Smooth muscle cell (in vitro differentiated cells): ENCODE data around the gene MAPK8. TPM values are rescaled to one million over a fixed set of nuclear protein-coding genes. Genes with fewer than 3 reads are reported as not detected.

Experiments used
- DNase-seq: peaks from one replicate; lab custom pipeline; 2025; ENCODE audit not compliant: unreplicated experiment; lab: John Stamatoyannopoulos, UW
- H2AFZ ChIP-seq: fragments of 200-600 bp; sonication (generic); 2 replicates; pipeline ENCODE4 v1.6.0; 2016; ENCODE audit warnings: antibody characterized with exemption, low read depth, mild to moderate bottlenecking
- H3F3A ChIP-seq: fragments of 200-600 bp; sonication (generic); 2 replicates; pipeline ENCODE4 v1.6.0; 2017; ENCODE audit warnings: antibody characterized with exemption, low read depth
- H3K27ac ChIP-seq: fragments of 200-600 bp; sonication (generic); 2 replicates; pipeline ENCODE4 v1.5.1; 2016; ENCODE audit warnings: low read depth, mild to moderate bottlenecking
- H3K27me3 ChIP-seq: fragments of 200-600 bp; sonication (generic); 2 replicates; pipeline ENCODE4 v1.6.1; 2016; ENCODE audit warnings: low read depth, mild to moderate bottlenecking
- H3K36me3 ChIP-seq: fragments of 200-600 bp; sonication (generic); 2 replicates; pipeline ENCODE4 v1.5.1; 2016; ENCODE audit warnings: low read depth
- H3K4me1 ChIP-seq: fragments of 200-600 bp; sonication (generic); 2 replicates; pipeline ENCODE4 v1.5.1; 2016; ENCODE audit warnings: low read depth
- H3K4me2 ChIP-seq: fragments of 200-600 bp; sonication (generic); 2 replicates; pipeline ENCODE4 v1.6.0; 2016; ENCODE audit warnings: mild to moderate bottlenecking
- H3K4me3 ChIP-seq: fragments of 200-600 bp; sonication (generic); 2 replicates; pipeline ENCODE4 v1.5.1; 2016; ENCODE audit warnings: mild to moderate bottlenecking
- H3K79me2 ChIP-seq: fragments of 200-600 bp; sonication (generic); 2 replicates; pipeline ENCODE4 v1.6.0; 2016; ENCODE audit warnings: low read depth, mild to moderate bottlenecking
- H3K9ac ChIP-seq: fragments of 200-600 bp; sonication (generic); 2 replicates; pipeline ENCODE4 v1.6.0; 2016; ENCODE audit warnings: low read depth
- H3K9me3 ChIP-seq: fragments of 200-600 bp; sonication (generic); replicated peaks from 2 replicates; pipeline ENCODE4 v1.5.1; 2016; ENCODE audit warnings: low read depth
- H4K20me1 ChIP-seq: fragments of 200-600 bp; sonication (generic); 2 replicates; pipeline ENCODE4 v1.6.0; 2016; ENCODE audit warnings: low read depth
- WGBS: methylation state at CpG from one replicate; pipeline ENCODE4 v1.1.7; 2016; ENCODE audit warnings: low lambda C conversion rate; 5-methylcytosine and 5-hydroxymethylcytosine counted together
- polyA plus RNA-seq: library from polyadenylated mRNA; unstranded; fragments of >200 nt; fragmentation: Nextera tagmentation; extraction: Ambion mirVana; gene quantifications from 2 replicates; pipeline ENCODE4 v1.2.1, GENCODE V29; 2016
- total RNA-seq: library from RNA; depleted of rRNA; stranded (reverse); fragments of >200 nt; gene quantifications from 2 replicates; pipeline ENCODE4 v1.2.3, GENCODE V29; 2014
- TF ChIP-seq, protein P1 (sequence below): fragments of 200-600 bp; sonication (generic); IDR thresholded peaks from 2 replicates; pipeline ENCODE4 v1.5.1; 2017; ENCODE audit warnings: borderline replicate concordance, mild to moderate bottlenecking, antibody characterized with exemption; ENCODE audit not compliant: insufficient read depth, poor library complexity, severe bottlenecking

The MAPK8 gene
- total and polyA plus RNA-seq, 2 experiments from 2014 or later = 13.1 to 45.5 TPM

GRCh38 chr10:48404646-48405045 lies 98.2 kb downstream of the MAPK8 start:
- Histone ChIP-seq H4K20me1 (peaks cover 26% of the 10 kb centered on the region), H2AFZ (no peak overlapping the region), H3K9ac (no peak overlapping the region), H3K9me3 (no peaks in the 10 kb centered on the region), H3K4me2 (no peak overlapping the region), H3K27me3 (no peaks in the 10 kb centered on the region), H3K27ac (no peak overlapping the region), H3K4me1 (peaks cover 6% of the 10 kb centered on the region), H3K79me2 (no peaks in the 10 kb centered on the region), H3K4me3 (no peak overlapping the region), H3F3A (no peaks in the 10 kb centered on the region), H3K36me3 (no peaks in the 10 kb centered on the region)
- TF ChIP-seq, protein P1, sequence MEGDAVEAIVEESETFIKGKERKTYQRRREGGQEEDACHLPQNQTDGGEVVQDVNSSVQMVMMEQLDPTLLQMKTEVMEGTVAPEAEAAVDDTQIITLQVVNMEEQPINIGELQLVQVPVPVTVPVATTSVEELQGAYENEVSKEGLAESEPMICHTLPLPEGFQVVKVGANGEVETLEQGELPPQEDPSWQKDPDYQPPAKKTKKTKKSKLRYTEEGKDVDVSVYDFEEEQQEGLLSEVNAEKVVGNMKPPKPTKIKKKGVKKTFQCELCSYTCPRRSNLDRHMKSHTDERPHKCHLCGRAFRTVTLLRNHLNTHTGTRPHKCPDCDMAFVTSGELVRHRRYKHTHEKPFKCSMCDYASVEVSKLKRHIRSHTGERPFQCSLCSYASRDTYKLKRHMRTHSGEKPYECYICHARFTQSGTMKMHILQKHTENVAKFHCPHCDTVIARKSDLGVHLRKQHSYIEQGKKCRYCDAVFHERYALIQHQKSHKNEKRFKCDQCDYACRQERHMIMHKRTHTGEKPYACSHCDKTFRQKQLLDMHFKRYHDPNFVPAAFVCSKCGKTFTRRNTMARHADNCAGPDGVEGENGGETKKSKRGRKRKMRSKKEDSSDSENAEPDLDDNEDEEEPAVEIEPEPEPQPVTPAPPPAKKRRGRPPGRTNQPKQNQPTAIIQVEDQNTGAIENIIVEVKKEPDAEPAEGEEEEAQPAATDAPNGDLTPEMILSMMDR = no peak
- 87% methylated on average over 4 of the region's 4 CpGs for WGBS
- DNase-seq = no peak

DNA sequence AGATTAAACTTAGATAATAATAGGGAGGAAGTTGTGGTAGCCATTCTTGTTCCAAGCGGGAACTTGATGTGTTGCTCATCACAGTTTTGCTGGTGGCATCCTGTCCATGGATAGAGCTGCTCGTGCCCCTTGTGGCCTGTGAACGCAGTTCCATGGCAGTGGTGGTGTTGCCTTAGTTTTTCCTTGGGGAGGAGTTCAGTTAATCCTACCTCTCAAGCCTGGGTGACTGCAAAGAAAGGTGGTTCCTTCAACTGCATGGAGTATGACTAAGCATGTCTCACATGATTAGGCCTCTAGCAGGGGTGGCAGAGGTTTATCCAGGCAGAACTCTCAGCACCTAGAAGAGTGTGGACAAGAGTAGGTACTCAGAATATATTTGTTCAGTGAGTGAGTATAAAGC lies 99.7 kb downstream of the MAPK8 start:
- H3F3A ChIP-seq = no peaks in the 10 kb centered on the region
- TF ChIP-seq, protein P1 = no peak
- peaks cover 11% of the 10 kb centered on the region for H4K20me1 ChIP-seq
- no peak overlapping the region for H3K9ac ChIP-seq
- H3K79me2 ChIP-seq = no peaks in the 10 kb centered on the region
- H2AFZ ChIP-seq = no peak overlapping the region
- no peaks in the 10 kb centered on the region for H3K27me3 ChIP-seq
- H3K4me1 ChIP-seq = no peaks in the 10 kb centered on the region
- no peaks in the 10 kb centered on the region for H3K9me3 ChIP-seq
- H3K4me3 ChIP-seq = no peak overlapping the region
- peak overlapping the region; percentile 1 for H3K27ac ChIP-seq
- H3K4me2 ChIP-seq = no peak overlapping the region
- DNase-seq = no peak
- peaks cover 13% of the 10 kb centered on the region for H3K36me3 ChIP-seq
- 72% methylated on average over 3 of the region's 3 CpGs for WGBS

GRCh38 chr10:48406658-48407057 lies 100.2 kb downstream of the MAPK8 start:
- Histone ChIP-seq H3K4me3 (no peak overlapping the region), H3K27me3 (no peaks in the 10 kb centered on the region), H3K79me2 (no peaks in the 10 kb centered on the region), H3K36me3 (peaks cover 14% of the 10 kb centered on the region), H3K4me1 (no peaks in the 10 kb centered on the region), H3K27ac (peak overlapping the region; percentile 1), H3K9me3 (no peaks in the 10 kb centered on the region), H2AFZ (no peak overlapping the region), H4K20me1 (peaks cover 6% of the 10 kb centered on the region), H3K9ac (no peak overlapping the region), H3K4me2 (no peak overlapping the region), H3F3A (no peaks in the 10 kb centered on the region)
- 92% methylated on average over 4 of the region's 4 CpGs for WGBS
- DNase-seq = no peak
- TF ChIP-seq, protein P1 = no peak

- DNase-seq = no peak
- TF ChIP-seq, protein P1 = no peak
- no peaks in the 10 kb centered on the region for H3F3A ChIP-seq
- H4K20me1 ChIP-seq = no peaks in the 10 kb centered on the region
- H3K36me3 ChIP-seq = peaks cover 18% of the 10 kb centered on the region
- H3K9ac ChIP-seq = no peak overlapping the region
- H3K4me1 ChIP-seq = no peaks in the 10 kb centered on the region
- H2AFZ ChIP-seq = no peak overlapping the region
- H3K79me2 ChIP-seq = no peaks in the 10 kb centered on the region
- no peak overlapping the region for H3K4me2 ChIP-seq
- no peak overlapping the region for H3K4me3 ChIP-seq
- H3K27ac ChIP-seq = no peak overlapping the region
- H3K27me3 ChIP-seq = no peaks in the 10 kb centered on the region
- 98% methylated on average over 6 of the region's 6 CpGs for WGBS
- peaks cover 6% of the 10 kb centered on the region for H3K9me3 ChIP-seq
These were observed 104.0 kb downstream of the MAPK8 start for GRCh38 chr10:48410503-48410902.
